Suprapubic skin (tissue), 3 donors: ENCODE data around the gene DDX41.

ENCODE experiments used
- POLR2A ChIP-seq, 2 donors: fragments of 450-650 bp; IDR thresholded peaks; one replicate each; pipeline ENCODE4 v1.6.1; 2017; ENCODE audit warnings: antibody characterized with exemption in 2 of 2, mild to moderate bottlenecking in 2 of 2, moderate library complexity in 2 of 2
- TF ChIP-seq, protein P1 (sequence below), 2 donors: fragments of 200-600 bp in 1 of 2; fragments of 450-650 bp in 1 of 2; sonication (generic) in 1 of 2; IDR thresholded peaks; one replicate each; pipeline ENCODE4 v1.5.1; 2016 to 2019; ENCODE audit warnings: antibody characterized with exemption in 2 of 2, mild to moderate bottlenecking in 1 of 2, moderate library complexity in 1 of 2

DNA sequence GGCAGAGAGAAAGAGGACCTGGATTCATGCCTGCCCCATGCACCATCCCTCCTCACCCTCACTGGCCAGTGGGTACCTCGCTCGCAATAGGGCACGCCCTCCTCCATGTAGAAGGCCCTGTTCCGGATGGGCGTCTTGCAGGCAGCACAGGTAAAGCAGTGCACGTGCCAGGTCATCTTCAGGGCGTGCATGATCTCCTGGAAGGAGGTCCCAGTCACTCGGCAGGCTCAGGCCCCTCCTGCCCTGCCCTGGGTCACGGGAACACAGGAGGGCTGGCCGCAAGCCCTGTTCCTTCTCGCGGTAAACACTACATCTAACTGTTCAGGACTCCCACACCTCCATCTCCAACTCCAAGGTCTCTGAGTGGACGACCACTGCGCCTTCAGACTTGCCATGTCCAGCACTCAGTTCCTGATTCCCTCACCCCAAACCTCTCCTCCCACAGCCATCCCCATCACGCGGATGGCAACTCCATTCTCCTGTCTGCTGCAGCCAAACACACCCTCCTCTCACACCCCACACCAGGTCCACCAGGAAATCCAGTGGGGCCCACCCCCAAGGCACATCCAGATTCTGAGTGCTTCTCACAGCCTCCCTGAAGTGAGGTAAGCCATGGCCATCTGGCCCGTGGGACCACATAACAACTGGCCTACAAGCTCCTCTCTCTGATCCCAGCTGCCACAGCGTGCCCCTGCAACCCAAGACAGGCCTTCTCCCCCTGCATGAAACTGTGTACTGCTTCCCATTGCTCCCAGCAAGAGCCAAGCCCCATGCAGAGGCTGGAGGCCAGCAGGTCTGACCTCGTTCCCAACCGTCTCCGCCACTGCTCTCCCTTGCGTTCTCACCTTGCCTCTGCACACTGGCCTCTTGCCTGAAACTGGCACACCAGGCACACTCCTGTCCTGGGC, 32.5 kb downstream of the DDX41 start:
- TF ChIP-seq, protein P1, sequence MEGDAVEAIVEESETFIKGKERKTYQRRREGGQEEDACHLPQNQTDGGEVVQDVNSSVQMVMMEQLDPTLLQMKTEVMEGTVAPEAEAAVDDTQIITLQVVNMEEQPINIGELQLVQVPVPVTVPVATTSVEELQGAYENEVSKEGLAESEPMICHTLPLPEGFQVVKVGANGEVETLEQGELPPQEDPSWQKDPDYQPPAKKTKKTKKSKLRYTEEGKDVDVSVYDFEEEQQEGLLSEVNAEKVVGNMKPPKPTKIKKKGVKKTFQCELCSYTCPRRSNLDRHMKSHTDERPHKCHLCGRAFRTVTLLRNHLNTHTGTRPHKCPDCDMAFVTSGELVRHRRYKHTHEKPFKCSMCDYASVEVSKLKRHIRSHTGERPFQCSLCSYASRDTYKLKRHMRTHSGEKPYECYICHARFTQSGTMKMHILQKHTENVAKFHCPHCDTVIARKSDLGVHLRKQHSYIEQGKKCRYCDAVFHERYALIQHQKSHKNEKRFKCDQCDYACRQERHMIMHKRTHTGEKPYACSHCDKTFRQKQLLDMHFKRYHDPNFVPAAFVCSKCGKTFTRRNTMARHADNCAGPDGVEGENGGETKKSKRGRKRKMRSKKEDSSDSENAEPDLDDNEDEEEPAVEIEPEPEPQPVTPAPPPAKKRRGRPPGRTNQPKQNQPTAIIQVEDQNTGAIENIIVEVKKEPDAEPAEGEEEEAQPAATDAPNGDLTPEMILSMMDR (IDR thresholded peaks at IDR 0.05) = no peak
- no peak for TF ChIP-seq POLR2A (IDR thresholded peaks at IDR 0.05)
